Adrenal gland (tissue), 12 donors: ENCODE results near the gene ITM2A. TPM values are rescaled to one million over a fixed set of nuclear protein-coding genes. Genes with fewer than 3 reads are reported as not detected.

ENCODE experiments used
- polyA plus RNA-seq, 3 donors: library from polyadenylated mRNA; stranded (reverse); fragments of 200-250 nt in 2 of 3; fragments of 350-450 nt in 1 of 3; fragmentation: Illumina TruSeq in 1 of 3; extraction: RNeasy Lipid Tissue Mini Kit (QIAGEN cat#74804) in 1 of 3; gene quantifications; one replicate each; pipeline ENCODE4 v1.2.3, GENCODE V29; 2013 to 2014
- total RNA-seq, 9 donors: library from RNA; depleted of rRNA in 4 of 9; stranded (reverse); fragments of >200 nt in 4 of 9; fragments of 120-200 nt in 1 of 9; fragmentation: NEBNext Ultra II Directional in 1 of 9; extraction: Animal tissue kit (Norgen Biotek cat#: 25700) in 1 of 9; gene quantifications; one replicate each; pipeline versions ENCODE4 v1.1.0 to v1.2.4, GENCODE V29; 2013 to 2023
- donor health status: healthy with polysubstance abuse.
- donor health status: Bipolar disorder and iron deficiency.
- donor health status: DM: yes; HTN: yes; CAD: no.
- donor health status: DM: no; HTN: no; CAD: no.
- donor health status: DM: no; HTN: no; CAD: no.
- donor health status: DM: yes; HTN: yes; CAD: no.

Gene ITM2A
- total and polyA plus RNA-seq, 12 donors = 5.7 to 23.1 (median 11.8) TPM

Other genes with a start within 250 kb of the ITM2A start
- under 1 TPM in 8 of 9 donors, not detected in 1; under 0.01 to 0.95 (median 0.22) TPM for gene GPR174, start 222.6 kb downstream of the ITM2A start, total RNA-seq
- under 1 TPM; 0.08 to 0.11 (median 0.10) TPM for gene GPR174, start 222.6 kb downstream of the ITM2A start, polyA plus RNA-seq